Panc1 (cell line): ENCODE measurements around the gene CDC42EP4. TPM values are rescaled to one million over a fixed set of nuclear protein-coding genes. Genes with fewer than 3 reads are reported as not detected.

ENCODE experiments used
- ATAC-seq: fragments of 200-7000 bp; cut with Tn5 transposase; 2 replicates; pipeline ENCODE4 v1.9.1; 2020; ENCODE audit warnings: mild to moderate bottlenecking, moderate library complexity
- BruUV-seq: library from RNA; stranded (reverse); fragments of 400-500 nt; replicated peaks from 2 replicates; lab custom pipeline; 2021; lab: Mats Ljungman, UMichigan
- CTCF ChIA-PET: fragments of 300-600 bp; sonication (Branson Sonifier 250); formaldehyde crosslinking; loops from one replicate; lab custom pipeline; 2022; ENCODE audit warnings: antibody characterized with exemption; lab: Charles Lee
- POLR2A ChIA-PET: fragments of 300-600 bp; sonication (Branson Sonifier 250); formaldehyde crosslinking; loops from one replicate; lab custom pipeline; 2022; ENCODE audit warnings: antibody characterized with exemption; lab: Charles Lee
- DNase-seq: peaks from one replicate; pipeline ENCODE4 v3.0.0-alpha.2; 2010; ENCODE audit warnings: low read depth, low spot score
- H3K27ac ChIP-seq: 2 replicates; pipeline ENCODE4 v1.5.1; 2011; ENCODE audit warnings: mild to moderate bottlenecking, low read length, inconsistent platforms
- H3K27me3 ChIP-seq: fragments of 200-500 bp; sonication (Bioruptor generic); 2 replicates; pipeline ENCODE4 v1.6.0; 2014; ENCODE audit warnings: low read length, inconsistent platforms; ENCODE audit not compliant: control insufficient read depth, insufficient read depth
- H3K36me3 ChIP-seq: fragments of 200-500 bp; sonication (Bioruptor generic); 2 replicates; pipeline ENCODE4 v1.5.1; 2014; ENCODE audit warnings: inconsistent platforms, mild to moderate bottlenecking, low read length, moderate library complexity; ENCODE audit not compliant: control insufficient read depth, insufficient read depth
- H3K4me1 ChIP-seq: 2 replicates; pipeline ENCODE4 v1.5.1; 2011; ENCODE audit warnings: inconsistent platforms, mild to moderate bottlenecking, low read length, moderate library complexity; ENCODE audit not compliant: control insufficient read depth, insufficient read depth
- H3K4me3 ChIP-seq, 2 experiments: 2 replicates each; pipeline ENCODE4 v1.5.1; 2011 to 2012; ENCODE audit warnings: low read depth in 2 of 2, low read length in 2 of 2, mild to moderate bottlenecking in 2 of 2, inconsistent platforms in 1 of 2, moderate library complexity in 1 of 2
- H3K9me3 ChIP-seq: fragments of 200-500 bp; sonication (Bioruptor generic); 2 replicates; pipeline ENCODE4 v1.5.1; 2014; ENCODE audit warnings: low read depth, mild to moderate bottlenecking, inconsistent platforms, low read length, moderate library complexity; ENCODE audit not compliant: control insufficient read depth, insufficient read depth
- POLR2AphosphoS5 ChIP-seq: IDR thresholded peaks from 2 replicates; pipeline ENCODE4 v1.6.1; 2012; ENCODE audit warnings: mild to moderate bottlenecking, low read depth, low read length, moderate library complexity
- REST ChIP-seq, 2 experiments: IDR thresholded peaks; 2 replicates each; pipeline ENCODE4 v1.6.1; 2011 to 2012; ENCODE audit warnings: low read depth in 2 of 2, control low read depth in 1 of 2, low read length in 1 of 2, mild to moderate bottlenecking in 1 of 2, moderate library complexity in 1 of 2; ENCODE audit not compliant: insufficient read depth in 1 of 2
- SIN3A ChIP-seq: IDR thresholded peaks from 2 replicates; pipeline ENCODE4 v1.6.1; 2012; ENCODE audit warnings: low read depth, mild to moderate bottlenecking, low read length, moderate library complexity, borderline replicate concordance; ENCODE audit not compliant: insufficient read depth
- TCF7L2 ChIP-seq: IDR thresholded peaks from 2 replicates; pipeline ENCODE4 v1.6.1; 2011; ENCODE audit warnings: mild to moderate bottlenecking, low read depth, low read length, inconsistent platforms
- in situ Hi-C: cut with HindIII; loops from 2 replicates; pipeline ENCODE4 v1.10.0; 2016; ENCODE audit warnings: low sequenced_read_pairs, low pct_unique_long_range_greater_than_20kb
- intact Hi-C: fragments of 100-400 bp; cut with micrococcal nuclease; formaldehyde crosslinking; loops from one replicate; pipeline ENCODE4 v1.10.0; 2022; ENCODE audit not compliant: unreplicated experiment
- total RNA-seq: library from RNA; stranded (reverse); gene quantifications from one replicate; pipeline ENCODE4 v1.2.1, GENCODE V29; 2021; ENCODE audit not compliant: unreplicated experiment
- TF ChIP-seq, protein P1 (sequence below): fragments of 450-650 bp; IDR thresholded peaks from 2 replicates; pipeline ENCODE4 v1.5.1; 2017; ENCODE audit warnings: mild to moderate bottlenecking

The CDC42EP4 gene
- total RNA-seq, 1 experiment from 2014 or later = 65.9 TPM

- H3K9me3 ChIP-seq = no peaks in the 10 kb centered on the region
- no peak overlapping the region for H3K27ac ChIP-seq
- H3K4me1 ChIP-seq = no peaks in the 10 kb centered on the region
- POLR2A ChIA-PET = interaction anchor here (0.6 kb wide), 1 partner anchor 10 kb away, joined by 11 read pairs; no protein-coding TSS in a partner anchor
- DNase-seq (no peak), ATAC-seq (no peak)
- H3K36me3 ChIP-seq = no peaks in the 10 kb centered on the region
- no peaks in the 10 kb centered on the region for H3K27me3 ChIP-seq
- in situ Hi-C loops = no loop called here
- CTCF ChIA-PET = interaction anchor here (0.7 kb wide), 1 partner anchor 19 kb away, joined by 3 read pairs; no protein-coding TSS in a partner anchor
- no TSS peak for BruUV-seq
- H3K4me3 ChIP-seq = no peak overlapping the region
- TF ChIP-seq, protein P1, sequence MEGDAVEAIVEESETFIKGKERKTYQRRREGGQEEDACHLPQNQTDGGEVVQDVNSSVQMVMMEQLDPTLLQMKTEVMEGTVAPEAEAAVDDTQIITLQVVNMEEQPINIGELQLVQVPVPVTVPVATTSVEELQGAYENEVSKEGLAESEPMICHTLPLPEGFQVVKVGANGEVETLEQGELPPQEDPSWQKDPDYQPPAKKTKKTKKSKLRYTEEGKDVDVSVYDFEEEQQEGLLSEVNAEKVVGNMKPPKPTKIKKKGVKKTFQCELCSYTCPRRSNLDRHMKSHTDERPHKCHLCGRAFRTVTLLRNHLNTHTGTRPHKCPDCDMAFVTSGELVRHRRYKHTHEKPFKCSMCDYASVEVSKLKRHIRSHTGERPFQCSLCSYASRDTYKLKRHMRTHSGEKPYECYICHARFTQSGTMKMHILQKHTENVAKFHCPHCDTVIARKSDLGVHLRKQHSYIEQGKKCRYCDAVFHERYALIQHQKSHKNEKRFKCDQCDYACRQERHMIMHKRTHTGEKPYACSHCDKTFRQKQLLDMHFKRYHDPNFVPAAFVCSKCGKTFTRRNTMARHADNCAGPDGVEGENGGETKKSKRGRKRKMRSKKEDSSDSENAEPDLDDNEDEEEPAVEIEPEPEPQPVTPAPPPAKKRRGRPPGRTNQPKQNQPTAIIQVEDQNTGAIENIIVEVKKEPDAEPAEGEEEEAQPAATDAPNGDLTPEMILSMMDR = no peak
- TF ChIP-seq TCF7L2 = no peak
- no peak for TF ChIP-seq POLR2AphosphoS5
- no peak for TF ChIP-seq SIN3A
- no peak for TF ChIP-seq REST (IDR thresholded peaks at IDR 0.05; ENCODE audit: insufficient read depth in 1 of 2, low read depth in 2 of 2, low read length in 1 of 2)
- intact Hi-C loops = no loop called here
Measured at GRCh38 chr17:73323409-73324159, 11.8 kb upstream of the CDC42EP4 start.

DNA sequence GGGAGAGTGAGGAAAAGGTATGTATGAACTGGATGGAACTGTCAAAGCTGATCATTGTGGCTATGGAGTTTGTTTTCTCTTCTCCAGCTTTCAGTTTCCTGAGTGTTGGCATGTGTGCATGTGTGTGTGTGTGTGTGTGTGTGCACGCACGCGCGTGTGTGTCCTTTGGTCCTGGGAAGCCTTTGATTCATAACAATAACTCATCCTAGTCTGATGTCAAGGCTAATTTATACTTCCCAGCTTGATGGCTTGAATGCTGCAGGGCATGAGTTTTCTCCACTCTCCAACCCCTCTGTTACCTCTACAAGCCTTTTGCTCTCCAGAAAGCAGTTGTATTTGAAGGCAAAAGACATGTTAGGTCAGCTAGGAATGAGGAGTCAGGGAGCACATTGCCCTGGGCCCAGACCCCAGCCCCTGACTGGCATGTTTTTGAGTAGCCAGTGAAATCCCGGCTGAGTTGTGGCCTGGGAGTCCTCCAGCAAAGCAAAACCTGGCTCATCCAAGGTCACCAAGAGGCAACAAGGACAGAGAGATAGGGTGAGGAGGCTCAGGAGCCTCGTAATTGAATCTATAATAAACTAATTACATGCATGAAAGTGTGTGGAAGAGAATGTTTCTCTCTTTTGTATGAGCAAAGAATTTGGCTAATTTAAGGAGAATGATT lies 8.9 kb upstream of the CDC42EP4 start:
- Histone ChIP-seq H3K27me3 (no peaks in the 10 kb centered on the region), H3K4me3 (no peak overlapping the region), H3K4me1 (no peaks in the 10 kb centered on the region), H3K9me3 (no peaks in the 10 kb centered on the region), H3K36me3 (no peaks in the 10 kb centered on the region), H3K27ac (no peak overlapping the region)
- intact Hi-C loops = no loop called here
- ChIA-PET CTCF (interaction anchor here (0.6 to 0.7 kb wide), 2 partner anchors 127 to 766 kb away, joined by 3 to 5 read pairs; no protein-coding TSS in a partner anchor), POLR2A (no interaction called here)
- DNase-seq (no peak), ATAC-seq (no peak)
- TF ChIP-seq TCF7L2 (no peak), REST (IDR thresholded peaks at IDR 0.05; ENCODE audit: insufficient read depth in 1 of 2, low read depth in 2 of 2, low read length in 1 of 2) (no peak), POLR2AphosphoS5 (no peak), SIN3A (no peak)
- TF ChIP-seq, protein P1 = no peak
- BruUV-seq = no TSS peak
- in situ Hi-C loops = no loop called here
